Bronchial epithelial cell (primary cell): ENCODE measurements around the gene H2AZ1. TPM values are rescaled to one million over a fixed set of nuclear protein-coding genes. Genes with fewer than 3 reads are reported as not detected.

Source experiments
- DNase-seq: peaks from one replicate; pipeline ENCODE4 v3.0.0-alpha.2; 2010; ENCODE audit warnings: low read depth
- FAIRE-seq: peaks from 2 replicates; lab custom pipeline; 2011; peaks lifted over from hg19 to GRCh38; lab: Jason Lieb, UNC
- H3K27me3 ChIP-seq: 2 replicates; pipeline ENCODE4 v1.5.1; 2011; ENCODE audit warnings: low read length; ENCODE audit not compliant: control insufficient read depth, insufficient read depth
- H3K36me3 ChIP-seq: 2 replicates; pipeline ENCODE4 v1.5.1; 2011; ENCODE audit warnings: low read length; ENCODE audit not compliant: control insufficient read depth, insufficient read depth
- H3K4me3 ChIP-seq: 2 replicates; pipeline ENCODE4 v1.5.1; 2011; ENCODE audit warnings: mild to moderate bottlenecking, low read depth, low read length, control low read depth
- CTCF ChIP-seq: IDR thresholded peaks from 2 replicates; pipeline ENCODE4 v1.5.1; 2011; ENCODE audit warnings: mild to moderate bottlenecking, moderate library complexity, low read length, control low read depth, inconsistent platforms; ENCODE audit not compliant: insufficient read depth, severe bottlenecking
- total RNA-seq: library from RNA; depleted of rRNA; stranded (reverse); fragments of >200 nt; gene quantifications from 2 replicates; pipeline ENCODE4 v1.2.1, GENCODE V29; 2014

Gene H2AZ1
- total RNA-seq, 1 donor from 2014 or later = 276 TPM

- FAIRE-seq = no peak
- TF ChIP-seq CTCF = no peak
- H3K36me3 ChIP-seq = peaks cover 2% of the 10 kb centered on the region
- DNase-seq = no peak
- no peaks in the 10 kb centered on the region for H3K27me3 ChIP-seq
- H3K4me3 ChIP-seq = no peak overlapping the region
Observed at GRCh38 chr4:99943904-99944437, 6.1 kb downstream of the H2AZ1 start.

- Histone ChIP-seq H3K4me3 (no peak overlapping the region), H3K27me3 (no peaks in the 10 kb centered on the region), H3K36me3 (no peaks in the 10 kb centered on the region)
- FAIRE-seq (no peak), DNase-seq (no peak)
- no peak for TF ChIP-seq CTCF
Observed at GRCh38 chr4:99938243-99938753, 11.8 kb downstream of the H2AZ1 start.

- H3K4me3 ChIP-seq = no peak overlapping the region
- no peak for TF ChIP-seq CTCF
- DNase-seq = no peak
- no peak for FAIRE-seq
- H3K27me3 ChIP-seq = no peaks in the 10 kb centered on the region
- peaks cover 2% of the 10 kb centered on the region for H3K36me3 ChIP-seq
Observed at GRCh38 chr4:99934891-99935290, 15.2 kb downstream of the H2AZ1 start.

GRCh38 chr4:99927566-99927965, 22.5 kb downstream of the H2AZ1 start:
- H3K36me3 ChIP-seq = peaks cover 5% of the 10 kb centered on the region
- TF ChIP-seq CTCF = no peak

GRCh38 chr4:99921174-99921573, 28.9 kb downstream of the H2AZ1 start:
- DNase-seq (no peak), FAIRE-seq (no peak)
- Histone ChIP-seq H3K4me3 (no peak overlapping the region), H3K36me3 (peaks cover 8% of the 10 kb centered on the region), H3K27me3 (no peaks in the 10 kb centered on the region)
- no peak for TF ChIP-seq CTCF

More at GRCh38 chr4:99927566-99927965, 22.5 kb downstream of the H2AZ1 start:
- H3K4me3 ChIP-seq = no peak overlapping the region
- DNase-seq (no peak), FAIRE-seq (no peak)
- H3K27me3 ChIP-seq = no peaks in the 10 kb centered on the region

GRCh38 chr4:99918656-99919055, 31.4 kb downstream of the H2AZ1 start:
- no peaks in the 10 kb centered on the region for H3K27me3 ChIP-seq
- peaks cover 8% of the 10 kb centered on the region for H3K36me3 ChIP-seq
- DNase-seq (no peak), FAIRE-seq (no peak)
- no peak overlapping the region for H3K4me3 ChIP-seq
- TF ChIP-seq CTCF = no peak
